Muscle of leg (tissue), 11 donors: ENCODE data around the gene FAM81B. TPM values are rescaled to one million over a fixed set of nuclear protein-coding genes. Genes with fewer than 3 reads are reported as not detected.
"Not testable (repeated sequence)": the region's sequence is repeated elsewhere in the genome, so short reads cannot be mapped to it uniquely, and the experiment has no call there.

ENCODE experiments used
- DNase-seq: peaks from one replicate; pipeline ENCODE4 v3.0.0; 2013
- H3K27ac ChIP-seq: one replicate; pipeline ENCODE4 v1.5.1; 2013; ENCODE audit warnings: mild to moderate bottlenecking, low read length, control low read depth
- H3K27me3 ChIP-seq: one replicate; pipeline ENCODE4 v1.6.1; 2013; ENCODE audit warnings: low read length; ENCODE audit not compliant: control insufficient read depth, insufficient read depth
- H3K36me3 ChIP-seq: one replicate; pipeline ENCODE4 v1.6.1; 2013; ENCODE audit warnings: low read length; ENCODE audit not compliant: control insufficient read depth, insufficient read depth
- H3K4me1 ChIP-seq: one replicate; pipeline ENCODE4 v1.6.1; 2013; ENCODE audit warnings: low read length; ENCODE audit not compliant: control insufficient read depth, insufficient read depth
- H3K4me3 ChIP-seq: one replicate; pipeline ENCODE4 v1.5.1; 2013; ENCODE audit warnings: low read length, control low read depth
- H3K9me3 ChIP-seq: replicated peaks from 2 replicates; pipeline ENCODE4 v1.6.1; 2013; ENCODE audit warnings: low read depth, low read length; ENCODE audit not compliant: control insufficient read depth
- WGBS: methylation state at CpG from one replicate; pipeline ENCODE4 v1.1.5; 2013; ENCODE audit warnings: missing lambda C conversion rate; ENCODE audit not compliant: insufficient coverage; 5-methylcytosine and 5-hydroxymethylcytosine counted together
- polyA plus RNA-seq, 8 donors: library from polyadenylated mRNA; unstranded; fragments of 120-200 nt; gene quantifications; one replicate each; pipeline versions ENCODE4 v1.2.1 to v1.2.3, GENCODE V29; 2013; ENCODE audit warnings: inconsistent platforms in 1 of 8, low replicate concordance in 1 of 8; ENCODE audit not compliant: insufficient read length in 8 of 8, insufficient read depth in 1 of 8
- total RNA-seq: library from RNA; stranded (reverse); fragments of 120-200 nt; gene quantifications from one replicate; pipeline ENCODE4 v1.2.4, GENCODE V29; 2013

FAM81B gene
- total and polyA plus RNA-seq, 9 donors, result 2.2 to 14.5 (median 5.4) TPM

GRCh38 chr5:95369782-95370181, 21.4 kb upstream of the FAM81B start:
- 67% methylated on average over 1 of the region's 3 CpGs for WGBS
- Histone ChIP-seq H3K4me3 (no peak overlapping the region), H3K27ac (no peak overlapping the region), H3K4me1 (no peaks in the 10 kb centered on the region), H3K9me3 (peaks cover 4% of the 10 kb centered on the region), H3K36me3 (no peaks in the 10 kb centered on the region), H3K27me3 (no peaks in the 10 kb centered on the region)
- no peak for DNase-seq

- DNase-seq, result no peak
- Histone ChIP-seq H3K27ac (no peak overlapping the region), H3K4me1 (no peaks in the 10 kb centered on the region), H3K9me3 (no peaks in the 10 kb centered on the region), H3K27me3 (no peaks in the 10 kb centered on the region), H3K36me3 (no peaks in the 10 kb centered on the region), H3K4me3 (no peak overlapping the region)
- 88% methylated on average over 3 of the region's 7 CpGs for WGBS
These were observed 17.1 kb upstream of the FAM81B start for GRCh38 chr5:95374061-95374460.

DNA sequence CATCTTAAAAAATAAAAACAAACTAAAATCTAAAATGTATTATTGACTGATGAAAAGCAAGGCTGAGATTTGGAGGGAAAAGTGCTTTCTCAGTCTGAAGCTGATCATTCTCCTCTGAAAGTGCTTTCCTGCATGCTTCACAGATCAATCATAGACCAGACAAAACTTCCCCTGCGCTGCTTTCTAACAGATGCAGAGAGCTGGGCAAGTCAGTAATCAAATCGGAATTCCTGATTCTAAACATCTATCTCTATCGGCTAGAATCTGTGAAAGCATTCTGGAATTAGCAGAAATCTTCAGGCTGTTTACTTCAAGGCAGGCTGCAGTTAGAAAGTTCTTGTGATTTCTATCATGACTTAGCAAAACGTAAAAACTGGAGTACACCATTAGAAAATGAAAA, 15.6 kb upstream of the FAM81B start:
- Histone ChIP-seq H3K27me3 (no peaks in the 10 kb centered on the region), H3K27ac (no peak overlapping the region), H3K4me1 (no peaks in the 10 kb centered on the region), H3K9me3 (no peaks in the 10 kb centered on the region), H3K36me3 (no peaks in the 10 kb centered on the region), H3K4me3 (no peak overlapping the region)
- WGBS, result 76% methylated on average over 2 of the region's 4 CpGs
- no peak for DNase-seq

GRCh38 chr5:95379133-95379532, 12.0 kb upstream of the FAM81B start:
- no peak overlapping the region for H3K27ac ChIP-seq
- no peaks in the 10 kb centered on the region for H3K36me3 ChIP-seq
- H3K4me3 ChIP-seq, result no peak overlapping the region
- no CpG with 5 or more reads among the region's 2 CpGs for WGBS
- H3K4me1 ChIP-seq, result no peaks in the 10 kb centered on the region
- H3K27me3 ChIP-seq, result no peaks in the 10 kb centered on the region
- no peaks in the 10 kb centered on the region for H3K9me3 ChIP-seq
- DNase-seq, result no peak

GRCh38 chr5:95380103-95380628, 11.0 kb upstream of the FAM81B start:
- Histone ChIP-seq H3K9me3 (no peaks in the 10 kb centered on the region), H3K4me3 (no peak overlapping the region), H3K4me1 (no peaks in the 10 kb centered on the region), H3K36me3 (no peaks in the 10 kb centered on the region), H3K27me3 (no peaks in the 10 kb centered on the region), H3K27ac (no peak overlapping the region)
- 79% methylated on average over 5 of the region's 5 CpGs for WGBS
- DNase-seq, result no peak

GRCh38 chr5:95382801-95383200, 8.4 kb upstream of the FAM81B start:
- Histone ChIP-seq H3K4me1 (no peaks in the 10 kb centered on the region), H3K36me3 (no peaks in the 10 kb centered on the region), H3K4me3 (no peak overlapping the region), H3K9me3 (no peaks in the 10 kb centered on the region), H3K27me3 (no peaks in the 10 kb centered on the region), H3K27ac (no peak overlapping the region)
- DNase-seq, result no peak
- 47% methylated on average over 4 of the region's 4 CpGs for WGBS

GRCh38 chr5:95384485-95385213, 6.5 kb upstream of the FAM81B start:
- Histone ChIP-seq H3K27ac (no peak overlapping the region), H3K36me3 (no peaks in the 10 kb centered on the region), H3K9me3 (no peaks in the 10 kb centered on the region), H3K4me3 (no peak overlapping the region), H3K27me3 (no peaks in the 10 kb centered on the region), H3K4me1 (no peaks in the 10 kb centered on the region)
- no peak for DNase-seq
- 67% methylated on average over 4 of the region's 5 CpGs for WGBS

DNA sequence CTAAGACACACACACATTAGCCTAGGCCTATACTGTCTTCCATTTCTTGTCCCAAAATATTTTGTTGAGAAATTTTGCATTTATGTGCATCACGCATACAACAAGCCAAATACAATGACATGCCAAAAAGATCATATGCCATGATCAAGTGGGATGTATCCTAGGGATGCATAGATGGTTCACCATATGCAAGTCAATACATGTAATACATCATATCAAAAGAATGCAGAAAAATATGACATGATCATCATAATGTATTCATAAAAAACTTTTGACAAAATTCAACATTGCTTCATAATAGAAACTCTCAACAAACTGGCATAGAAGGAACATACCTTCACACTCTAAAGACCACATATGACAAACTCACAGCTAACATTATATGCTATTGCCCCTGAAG, 5.8 kb upstream of the FAM81B start:
- no peak for DNase-seq
- H3K9me3 ChIP-seq, result no peaks in the 10 kb centered on the region
- H3K36me3 ChIP-seq, result no peaks in the 10 kb centered on the region
- WGBS, result no CpG with 5 or more reads among the region's 1 CpG
- H3K4me3 ChIP-seq, result no peak overlapping the region
- H3K27ac ChIP-seq, result no peak overlapping the region
- no peaks in the 10 kb centered on the region for H3K4me1 ChIP-seq
- no peaks in the 10 kb centered on the region for H3K27me3 ChIP-seq

GRCh38 chr5:95391965-95392364, 799 bp downstream of the FAM81B start:
- H3K36me3 ChIP-seq, H3K4me1 ChIP-seq, H3K4me3 ChIP-seq, H3K9me3 ChIP-seq, DNase-seq, H3K27me3 ChIP-seq, H3K27ac ChIP-seq: not testable (repeated sequence)
- no CpG with 5 or more reads among the region's 3 CpGs for WGBS

GRCh38 chr5:95392593-95393182, 1.5 kb downstream of the FAM81B start:
- no peaks in the 10 kb centered on the region for H3K9me3 ChIP-seq
- H3K36me3 ChIP-seq, result no peaks in the 10 kb centered on the region
- H3K27me3 ChIP-seq, result no peaks in the 10 kb centered on the region
- H3K4me1 ChIP-seq, result no peaks in the 10 kb centered on the region
- peak; percentile 86 for DNase-seq
- H3K27ac ChIP-seq, result peak overlapping the region; percentile 45
- WGBS, result no CpG with 5 or more reads among the region's 1 CpG
- no peak overlapping the region for H3K4me3 ChIP-seq
